Colonic mucosa (tissue), 4 donors: Measurements from ENCODE around the gene MRPS18A. TPM values are rescaled to one million over a fixed set of nuclear protein-coding genes. Genes with fewer than 3 reads are reported as not detected.

Experiments used
- DNase-seq: peaks from one replicate; pipeline ENCODE4 v3.0.0-alpha.2; 2020
- H3K27ac ChIP-seq: fragments of 200-600 bp; one replicate; pipeline ENCODE4 v1.8.0; 2021
- H3K27me3 ChIP-seq: fragments of 200-600 bp; one replicate; pipeline ENCODE4 v1.8.0; 2021
- H3K36me3 ChIP-seq: fragments of 200-600 bp; one replicate; pipeline ENCODE4 v1.8.0; 2021
- H3K4me1 ChIP-seq: fragments of 200-600 bp; one replicate; pipeline ENCODE4 v1.8.0; 2021; ENCODE audit warnings: mild to moderate bottlenecking
- H3K4me3 ChIP-seq: fragments of 200-600 bp; one replicate; pipeline ENCODE4 v1.8.0; 2021
- H3K9ac ChIP-seq, 2 donors: one replicate each; pipeline ENCODE4 v1.7.0; 2013; ENCODE audit warnings: control low read depth in 2 of 2, low read depth in 2 of 2, low read length in 2 of 2
- H3K9me3 ChIP-seq: fragments of 200-600 bp; one replicate; pipeline ENCODE4 v1.8.0; 2021
- intact Hi-C: fragments of 100-400 bp; cut with DNase I; formaldehyde crosslinking; loops from one replicate; pipeline ENCODE4 v1.14.1; 2022
- total RNA-seq, 2 donors: library from RNA; stranded (reverse); fragmentation: NEBNext Ultra II Directional in 1 of 2; extraction: Animal tissue kit (Norgen Biotek cat#: 25700) in 1 of 2; gene quantifications; one replicate each; pipeline ENCODE4 v1.2.1, GENCODE V29; 2021
- TF ChIP-seq, protein P1 (sequence below): fragments of 200-600 bp; IDR thresholded peaks from one replicate; pipeline ENCODE4 v1.8.0; 2022; ENCODE audit warnings: antibody characterized with exemption, mild to moderate bottlenecking
- donor health status: healthy.
- donor health status: DM: no; HTN: no; CAD: no.
- donor health status: DM: no; HTN: no; CAD: no.

MRPS18A gene
- total RNA-seq, 2 donors from 2014 or later = 83.6 to 120 TPM

DNA sequence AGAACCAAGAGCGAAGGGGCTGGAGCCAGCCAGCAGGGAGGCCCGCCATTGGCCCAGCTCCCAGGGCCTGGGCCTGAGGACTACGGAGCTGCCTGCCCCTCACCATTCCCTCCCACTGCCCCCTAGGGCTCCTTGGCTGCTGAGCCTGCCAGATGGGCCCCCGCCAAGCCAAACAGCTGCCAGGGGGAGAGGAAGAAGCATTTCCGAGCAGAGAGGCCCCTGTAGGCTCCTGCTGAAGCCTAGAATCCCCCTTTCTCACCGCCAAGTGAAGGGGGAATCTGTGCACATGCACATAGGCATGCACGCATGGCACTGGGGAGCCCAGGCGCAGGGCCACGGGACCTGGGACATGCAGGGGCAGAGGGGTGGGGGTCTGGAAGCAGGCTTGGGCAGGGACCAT, 28.5 kb upstream of the MRPS18A start:
- DNase-seq = no peak
- H3K27ac ChIP-seq = no peak overlapping the region
- H3K27me3 ChIP-seq = no peaks in the 10 kb centered on the region
- H3K4me3 ChIP-seq = no peak overlapping the region
- no peaks in the 10 kb centered on the region for H3K9me3 ChIP-seq
- TF ChIP-seq, protein P1, sequence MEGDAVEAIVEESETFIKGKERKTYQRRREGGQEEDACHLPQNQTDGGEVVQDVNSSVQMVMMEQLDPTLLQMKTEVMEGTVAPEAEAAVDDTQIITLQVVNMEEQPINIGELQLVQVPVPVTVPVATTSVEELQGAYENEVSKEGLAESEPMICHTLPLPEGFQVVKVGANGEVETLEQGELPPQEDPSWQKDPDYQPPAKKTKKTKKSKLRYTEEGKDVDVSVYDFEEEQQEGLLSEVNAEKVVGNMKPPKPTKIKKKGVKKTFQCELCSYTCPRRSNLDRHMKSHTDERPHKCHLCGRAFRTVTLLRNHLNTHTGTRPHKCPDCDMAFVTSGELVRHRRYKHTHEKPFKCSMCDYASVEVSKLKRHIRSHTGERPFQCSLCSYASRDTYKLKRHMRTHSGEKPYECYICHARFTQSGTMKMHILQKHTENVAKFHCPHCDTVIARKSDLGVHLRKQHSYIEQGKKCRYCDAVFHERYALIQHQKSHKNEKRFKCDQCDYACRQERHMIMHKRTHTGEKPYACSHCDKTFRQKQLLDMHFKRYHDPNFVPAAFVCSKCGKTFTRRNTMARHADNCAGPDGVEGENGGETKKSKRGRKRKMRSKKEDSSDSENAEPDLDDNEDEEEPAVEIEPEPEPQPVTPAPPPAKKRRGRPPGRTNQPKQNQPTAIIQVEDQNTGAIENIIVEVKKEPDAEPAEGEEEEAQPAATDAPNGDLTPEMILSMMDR = no peak
- no peaks in the 10 kb centered on the region for H3K36me3 ChIP-seq
- intact Hi-C loops = no loop called here
- H3K4me1 ChIP-seq = no peaks in the 10 kb centered on the region
- no peak overlapping the region for H3K9ac ChIP-seq

DNA sequence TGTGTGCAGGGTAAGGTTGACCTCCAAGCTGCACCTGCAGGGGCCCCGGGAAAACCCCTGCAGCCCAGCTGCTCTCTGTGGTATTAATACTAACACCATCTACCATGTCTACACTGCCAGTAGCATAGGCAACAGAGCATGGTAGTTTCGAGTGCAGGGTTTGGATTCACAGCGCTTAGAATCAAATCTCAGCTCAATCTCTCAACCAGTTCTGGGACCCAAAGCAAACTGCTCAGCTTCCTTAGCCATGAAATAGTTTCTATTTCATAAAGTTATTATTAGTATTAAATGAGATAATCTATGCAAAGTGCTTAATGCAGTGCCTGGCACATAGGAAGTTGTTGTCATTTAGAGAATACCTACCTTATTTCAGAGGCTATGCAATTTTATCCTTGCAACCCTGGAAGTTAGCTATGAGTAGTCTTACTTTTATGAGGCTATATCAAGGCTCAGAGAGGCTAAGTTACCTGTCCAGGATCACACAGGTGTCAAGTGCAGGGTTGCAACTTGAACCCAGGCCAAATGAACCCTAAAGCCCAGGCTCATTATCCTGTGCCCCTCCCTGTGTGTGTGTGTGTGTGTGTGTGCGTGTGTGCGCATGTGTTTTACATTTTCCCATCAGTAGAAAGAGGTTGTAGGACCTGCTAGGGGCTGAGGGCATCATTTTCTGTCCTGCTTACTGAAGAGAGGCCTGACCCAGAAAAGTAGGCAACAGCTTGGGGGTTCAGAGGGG, 27.6 kb upstream of the MRPS18A start:
- Histone ChIP-seq H3K9me3 (no peaks in the 10 kb centered on the region), H3K4me1 (no peaks in the 10 kb centered on the region), H3K27ac (no peak overlapping the region), H3K27me3 (no peaks in the 10 kb centered on the region), H3K4me3 (no peak overlapping the region), H3K36me3 (no peaks in the 10 kb centered on the region), H3K9ac (peak overlapping the region in 1 of 2 donors; percentile 27)
- TF ChIP-seq, protein P1 = no peak
- intact Hi-C loops = no loop called here
- no peak for DNase-seq

DNA sequence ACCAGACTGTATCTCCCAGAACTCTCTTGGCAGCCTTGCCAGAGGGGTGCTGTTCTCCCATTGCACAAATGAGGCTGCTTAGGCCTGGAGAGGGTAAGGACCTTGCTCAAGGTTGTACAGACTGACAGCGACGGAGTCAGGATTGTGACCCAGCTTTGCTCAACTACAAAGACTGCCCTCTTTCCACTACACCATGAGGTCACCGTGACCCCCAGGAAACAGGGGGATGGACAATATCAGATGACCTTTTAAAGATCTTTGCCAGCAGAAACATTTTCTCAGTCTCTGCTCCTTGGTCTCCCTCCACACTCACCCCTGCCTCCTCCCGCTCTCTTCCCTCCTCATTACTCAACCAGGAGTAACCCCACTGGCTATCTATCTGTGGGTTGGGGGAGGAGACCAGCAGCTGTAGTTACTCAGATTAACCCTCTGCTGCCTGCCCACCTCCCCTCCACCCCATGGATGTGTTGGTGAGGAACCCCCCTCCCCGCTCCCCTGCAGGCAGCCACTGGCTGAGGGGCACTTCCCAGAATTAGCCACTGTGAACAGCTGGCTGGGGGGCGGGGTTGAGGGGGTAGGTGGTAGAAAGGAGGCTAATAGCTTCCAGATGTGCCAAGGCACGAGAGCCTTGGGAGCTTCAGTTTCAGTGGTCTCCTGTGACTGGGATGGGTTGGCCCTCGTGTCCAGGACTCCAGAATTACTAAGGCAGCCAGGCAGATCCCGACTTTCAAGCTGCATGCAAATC, 26.9 kb upstream of the MRPS18A start:
- no peak for DNase-seq
- Histone ChIP-seq H3K36me3 (no peaks in the 10 kb centered on the region), H3K27ac (no peak overlapping the region), H3K9ac (peak overlapping the region in 1 of 2 donors; percentile 26), H3K4me3 (no peak overlapping the region), H3K27me3 (no peaks in the 10 kb centered on the region), H3K9me3 (no peaks in the 10 kb centered on the region), H3K4me1 (no peaks in the 10 kb centered on the region)
- TF ChIP-seq, protein P1 = no peak
- intact Hi-C loops = no loop called here

DNA sequence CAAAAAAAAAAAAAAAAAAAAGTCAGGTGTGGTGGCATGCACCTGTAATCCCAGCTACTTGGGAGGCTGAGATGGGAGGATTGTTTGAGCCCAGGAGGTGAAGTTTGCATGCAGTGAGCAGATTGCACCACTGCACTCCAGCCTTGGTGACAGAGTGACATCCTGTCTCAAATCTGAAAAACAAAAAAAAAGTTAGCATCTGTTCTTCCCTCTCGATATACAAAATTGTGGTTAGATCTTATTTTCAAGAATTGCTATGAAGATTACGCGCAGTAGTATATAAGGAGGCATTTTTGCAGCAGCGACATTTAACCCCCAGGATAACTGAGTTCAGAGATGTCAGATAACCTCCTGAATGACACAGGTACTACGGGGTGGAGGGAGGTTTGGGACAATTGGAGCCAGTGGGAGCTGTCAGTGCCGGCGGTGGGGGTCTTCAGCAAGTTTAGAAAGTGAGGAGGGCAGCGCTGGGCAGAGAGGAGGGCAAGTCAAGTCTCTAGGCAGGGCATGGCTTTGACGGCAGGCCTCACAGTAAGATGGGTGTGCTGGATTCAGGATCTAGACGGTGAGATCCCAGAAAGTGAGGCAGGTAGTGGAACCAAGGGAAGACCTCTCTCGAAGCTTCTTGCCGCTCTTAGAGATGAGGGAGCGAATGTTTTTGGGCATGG, 26.2 kb upstream of the MRPS18A start:
- Histone ChIP-seq H3K4me1 (no peaks in the 10 kb centered on the region), H3K27ac (no peak overlapping the region), H3K9me3 (no peaks in the 10 kb centered on the region), H3K4me3 (no peak overlapping the region), H3K36me3 (no peaks in the 10 kb centered on the region), H3K27me3 (no peaks in the 10 kb centered on the region), H3K9ac (peak overlapping the region in 1 of 2 donors; percentile 26)
- TF ChIP-seq, protein P1 = no peak
- intact Hi-C loops = no loop called here
- no peak for DNase-seq

DNA sequence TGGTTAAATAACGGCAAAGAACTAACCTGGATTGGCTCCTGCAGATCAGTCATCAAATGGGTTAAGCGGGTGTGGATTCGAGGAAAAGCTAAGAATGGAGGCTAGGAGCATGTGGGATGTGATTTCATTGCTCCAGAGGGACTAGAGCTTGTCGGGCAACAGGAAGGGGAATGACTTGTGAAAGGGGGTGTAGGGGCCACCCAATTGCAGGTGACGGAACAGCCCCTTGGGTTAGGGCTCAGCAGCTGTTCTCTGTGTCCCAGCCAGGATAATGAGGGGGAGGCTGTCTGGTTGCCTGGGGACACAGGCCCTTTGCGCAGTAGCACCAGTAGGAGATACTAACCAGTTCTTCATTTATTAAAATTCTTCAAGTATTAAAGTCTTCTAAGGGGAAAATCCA, 25.0 kb upstream of the MRPS18A start:
- Histone ChIP-seq H3K27ac (no peak overlapping the region), H3K4me3 (no peak overlapping the region), H3K9ac (no peak overlapping the region), H3K9me3 (no peaks in the 10 kb centered on the region), H3K36me3 (no peaks in the 10 kb centered on the region), H3K4me1 (no peaks in the 10 kb centered on the region), H3K27me3 (no peaks in the 10 kb centered on the region)
- intact Hi-C loops = no loop called here
- DNase-seq = no peak
- TF ChIP-seq, protein P1 = no peak
